ENCODE results near the gene FKBP15.

Gene FKBP15

GRCh38 chr9:113150670-113151611, 70.1 kb downstream of the FKBP15 start, which contains the start of gene SLC31A2 (continued):
- TF ChIP-seq ZNF692 (tag by site-specific recombination; IDR thresholded peaks at IDR 0.05) (peak; percentile 34; the same call in 1 of the 2 replicates), PRDM10 (tag by site-specific recombination; IDR thresholded peaks at IDR 0.05) (peak; percentile 50; the same call in 1 of the 2 replicates), ZNF394 (tag by site-specific recombination; IDR thresholded peaks at IDR 0.05; ENCODE audit: borderline replicate concordance) (no peak), FEZF1 (tag by site-specific recombination; IDR thresholded peaks at IDR 0.05) (no peak), ZNF600 (tag by site-specific recombination; IDR thresholded peaks at IDR 0.05) (0 out of 2 replicates have a peak, but pooled peaks have one; percentile 40), ZBTB26 (tag by site-specific recombination; optimal IDR thresholded peaks at IDR 0.05) (peak; percentile 80), ZBTB11 (tag by site-specific recombination; conservative IDR thresholded peaks at IDR 0.05; ENCODE audit: low read depth) (no peak), ZNF76 (tag by site-specific recombination; IDR thresholded peaks at IDR 0.05; ENCODE audit: borderline replicate concordance, low read depth) (peak; percentile 67; the same call in 1 of the 2 replicates), ZNF18 (tag by site-specific recombination; IDR thresholded peaks at IDR 0.05) (no peak), GLIS1 (tag by site-specific recombination; IDR thresholded peaks at IDR 0.05) (peak; percentile 39; the same call in 1 of the 2 replicates), ZFHX2 (tag by site-specific recombination; conservative IDR thresholded peaks at IDR 0.05) (peak; percentile 40; the same call in 1 of the 2 replicates), KLF9 (tag by site-specific recombination; IDR thresholded peaks at IDR 0.05; ENCODE audit: low read depth) (peak; percentile 43; the same call in 1 of the 2 replicates), BCL6B (tag by site-specific recombination; IDR thresholded peaks at IDR 0.05) (no peak), YY2 (tag by site-specific recombination; IDR thresholded peaks at IDR 0.05) (0 out of 2 replicates have a peak, but pooled peaks have one; percentile 25), KLF10 (tag by site-specific recombination; IDR thresholded peaks at IDR 0.05) (peak; percentile 42; the same call in 1 of the 2 replicates), SP3 (tag by site-specific recombination; IDR thresholded peaks at IDR 0.05) (peak; percentile 43; the same call in 1 of the 2 replicates), GLIS2 (tag by site-specific recombination; IDR thresholded peaks at IDR 0.05) (peak; percentile 25; the same call in 1 of the 2 replicates), ZNF423 (tag by site-specific recombination; IDR thresholded peaks at IDR 0.05) (peak; percentile 89), ZNF510 (tag by site-specific recombination; IDR thresholded peaks at IDR 0.05; ENCODE audit: insufficient replicate concordance) (no peak), ZNF677 (tag by site-specific recombination; IDR thresholded peaks at IDR 0.05) (no peak), ZFP69B (tag by site-specific recombination; IDR thresholded peaks at IDR 0.05) (0 out of 2 replicates have a peak, but pooled peaks have one; percentile 12), ZSCAN30 (tag by site-specific recombination; IDR thresholded peaks at IDR 0.05) (0 out of 2 replicates have a peak, but pooled peaks have one; percentile 11), ZNF354C (tag by site-specific recombination; IDR thresholded peaks at IDR 0.05; ENCODE audit: borderline replicate concordance, low read depth) (no peak), ZNF596 (tag by site-specific recombination; IDR thresholded peaks at IDR 0.05) (0 out of 2 replicates have a peak, but pooled peaks have one; percentile 25)

Measured in HEK293 (cell line).